GM19238 (cell line): ENCODE data around the gene CASZ1.

Experiments
- DNase-seq: peaks from one replicate; pipeline ENCODE4 v3.0.0; 2011; ENCODE audit warnings: low spot score; ENCODE audit not compliant: insufficient read length

The CASZ1 gene

DNA sequence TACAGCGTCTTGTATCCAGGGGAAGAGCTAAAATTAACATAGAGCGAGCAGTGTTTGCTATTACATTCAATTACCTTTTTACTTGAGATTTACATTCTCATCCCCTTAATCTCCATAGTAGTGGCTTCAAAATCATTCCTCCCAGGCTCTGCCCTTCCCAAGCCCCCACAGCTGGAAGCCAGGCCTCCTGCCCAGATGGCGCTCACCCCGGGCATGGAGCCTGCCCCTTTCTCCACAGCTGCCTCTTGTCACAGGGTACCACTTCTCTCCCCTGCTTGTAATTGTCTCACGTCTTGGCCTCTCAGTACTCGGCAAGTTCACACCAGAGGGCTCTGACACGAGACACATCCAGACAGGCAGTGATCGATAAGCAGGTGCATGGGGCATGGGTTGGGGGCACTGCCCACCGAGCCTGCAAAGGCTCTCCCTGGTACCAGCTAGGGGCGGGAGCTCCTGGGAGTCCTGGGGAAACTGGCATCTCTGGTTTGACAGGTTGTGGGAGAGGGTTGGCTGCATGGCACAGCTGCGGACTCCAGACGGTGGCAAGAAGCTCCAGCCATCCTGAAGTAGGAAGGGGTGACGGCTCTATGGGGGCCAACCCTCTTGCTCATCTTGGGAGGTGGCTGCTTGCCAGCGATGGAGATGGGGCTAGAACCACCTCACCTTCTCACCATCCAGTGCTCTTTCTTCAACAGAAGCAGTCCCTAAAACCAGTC lies 20.1 kb downstream of the CASZ1 start:
- no peak for DNase-seq

DNA sequence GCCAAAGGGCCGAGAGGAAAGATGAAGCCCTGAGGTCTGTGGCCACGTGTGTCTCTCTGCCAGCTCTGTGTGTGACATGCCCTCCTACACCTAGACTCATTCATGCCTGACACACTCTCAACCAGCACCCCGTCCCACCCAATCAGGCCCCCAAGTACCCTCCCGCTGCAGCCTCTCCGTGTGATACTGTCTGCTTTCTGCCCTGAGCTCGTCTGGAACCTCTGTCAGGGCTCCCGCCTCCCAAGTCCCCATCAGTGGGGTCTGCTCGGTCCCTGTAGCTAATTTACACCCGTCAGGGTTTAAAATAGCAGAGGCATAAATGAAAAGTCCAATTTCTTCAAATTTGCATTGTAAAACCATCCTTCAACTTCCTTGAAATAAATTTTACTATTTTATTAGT lies 20.7 kb downstream of the CASZ1 start:
- no peak for DNase-seq

DNA sequence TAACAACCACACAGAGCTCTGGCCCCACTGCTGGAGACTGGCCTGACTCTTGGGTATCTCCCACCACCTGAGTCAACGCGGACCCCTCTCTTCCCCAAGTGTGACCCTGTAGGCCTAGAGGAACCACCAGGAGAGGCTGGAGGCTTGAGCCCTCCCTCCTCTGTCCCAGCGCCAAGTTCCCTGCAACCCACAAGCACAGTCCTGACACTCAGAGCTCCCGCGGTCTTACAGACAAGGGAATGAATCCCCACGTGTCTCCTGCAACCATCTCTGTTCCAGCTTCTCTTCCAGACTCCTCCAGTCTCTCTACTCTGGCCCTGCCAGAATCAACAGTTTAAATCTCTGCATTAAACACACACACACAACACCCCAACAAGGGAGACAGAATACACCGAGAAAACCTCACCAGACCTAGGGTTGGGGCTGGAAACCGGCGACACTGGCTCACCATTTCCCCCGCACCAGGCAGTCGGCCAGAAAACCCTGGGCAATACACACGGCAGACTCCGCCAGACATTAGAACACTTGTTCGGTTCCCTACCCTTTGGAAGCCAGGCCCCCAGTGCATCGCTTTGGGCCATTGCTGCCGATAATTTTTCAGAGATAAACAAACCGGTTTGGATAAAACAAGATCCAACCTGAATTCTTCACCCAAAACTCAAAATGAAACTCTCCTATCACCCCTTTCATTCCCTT lies 21.7 kb downstream of the CASZ1 start:
- DNase-seq, result no peak

DNA sequence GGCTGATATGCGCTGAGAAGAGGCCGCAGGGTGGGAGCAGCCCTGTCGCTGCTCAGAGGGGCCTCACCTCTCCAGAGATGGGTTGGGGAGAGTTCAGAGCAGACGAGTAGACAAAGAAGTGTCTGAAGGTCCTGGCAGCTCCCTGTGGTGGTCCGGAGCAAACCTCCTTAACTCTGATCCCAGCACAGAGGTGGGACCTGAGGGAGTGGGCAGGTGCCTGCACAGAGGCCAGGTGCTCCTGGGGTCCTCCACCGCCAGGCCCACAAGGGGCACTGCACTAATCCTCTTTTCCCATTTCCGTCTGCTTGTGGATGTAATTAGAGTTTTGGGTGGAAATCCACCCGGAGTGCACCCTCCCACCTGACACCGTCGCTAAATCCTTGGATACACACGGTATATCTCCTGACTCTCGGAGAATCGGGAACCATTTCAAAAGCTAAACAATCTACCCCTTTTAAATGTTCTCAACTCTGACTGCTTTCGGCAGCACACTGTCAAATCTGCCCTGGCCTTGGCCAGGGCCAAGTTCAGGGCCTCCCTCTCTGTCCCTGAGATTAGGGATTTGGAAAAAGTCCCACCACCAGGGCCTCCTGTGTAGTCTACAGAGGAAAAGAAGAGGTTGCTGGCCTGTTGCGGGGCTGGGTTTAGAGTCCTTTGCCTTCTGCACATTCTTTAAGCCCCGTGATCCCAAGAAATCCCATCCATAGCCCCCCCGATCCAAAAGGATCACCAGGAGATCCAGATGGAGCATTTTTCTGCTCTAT lies 22.4 kb downstream of the CASZ1 start:
- DNase-seq, result no peak

DNA sequence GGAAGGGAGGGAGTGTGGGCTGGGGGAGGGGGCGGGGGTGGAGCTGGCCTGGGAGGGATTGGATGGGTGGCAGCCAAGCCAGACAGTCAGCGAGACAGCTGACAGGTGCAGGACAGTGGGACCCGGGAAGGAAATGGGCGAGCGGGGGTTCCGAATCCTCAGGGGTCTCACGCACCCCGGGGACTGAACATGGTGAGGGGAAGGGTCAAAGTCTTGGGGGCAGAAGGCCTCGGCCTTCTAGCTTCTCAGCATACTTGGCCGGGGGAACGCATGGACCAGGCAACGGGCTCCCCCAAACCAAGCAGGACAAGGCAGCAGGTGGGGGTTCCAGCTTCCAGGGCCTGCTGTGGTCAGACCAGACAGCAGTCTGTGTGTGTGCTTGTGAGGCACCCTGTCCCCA lies 23.1 kb downstream of the CASZ1 start:
- DNase-seq, result no peak

DNA sequence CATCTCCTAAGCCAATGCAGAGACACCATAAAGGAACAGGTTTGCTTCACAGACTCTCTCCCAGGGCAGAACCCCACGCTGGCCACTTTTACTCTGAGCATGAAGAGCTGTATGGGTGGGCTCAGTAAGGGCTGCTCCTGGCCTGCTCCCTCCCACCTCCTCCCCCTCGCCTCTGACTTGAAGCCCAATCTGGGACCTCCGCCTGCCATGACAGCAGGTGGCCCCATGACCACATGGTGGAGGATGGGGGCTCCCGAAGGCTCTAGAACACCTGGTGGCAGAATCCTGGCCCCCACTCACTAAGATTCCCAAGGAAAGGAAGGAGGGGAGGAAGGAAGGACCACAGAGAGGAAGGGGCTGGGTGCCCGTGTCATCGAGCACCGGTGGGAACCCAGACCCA lies 23.7 kb downstream of the CASZ1 start:
- no peak for DNase-seq

DNA sequence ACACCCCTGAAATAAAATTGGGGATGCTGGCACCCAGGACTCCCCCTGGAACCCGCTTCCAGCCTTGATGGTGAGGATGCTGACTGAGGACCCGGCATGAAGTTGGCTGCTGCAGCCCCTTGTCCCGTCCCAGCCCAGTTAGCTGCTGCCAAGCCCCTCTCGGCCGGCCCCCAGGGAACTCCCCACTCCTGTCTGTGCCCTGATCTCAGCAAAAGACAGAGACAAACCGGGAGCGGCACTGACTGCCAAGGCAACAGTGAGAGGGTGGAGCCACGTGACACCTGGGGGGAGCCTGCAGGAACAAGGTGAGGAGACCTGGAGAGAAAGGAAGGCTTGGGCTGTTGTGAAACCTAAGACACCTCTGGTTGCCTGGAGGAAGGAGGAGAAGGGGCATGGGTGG lies 24.7 kb downstream of the CASZ1 start:
- DNase-seq, result no peak

DNA sequence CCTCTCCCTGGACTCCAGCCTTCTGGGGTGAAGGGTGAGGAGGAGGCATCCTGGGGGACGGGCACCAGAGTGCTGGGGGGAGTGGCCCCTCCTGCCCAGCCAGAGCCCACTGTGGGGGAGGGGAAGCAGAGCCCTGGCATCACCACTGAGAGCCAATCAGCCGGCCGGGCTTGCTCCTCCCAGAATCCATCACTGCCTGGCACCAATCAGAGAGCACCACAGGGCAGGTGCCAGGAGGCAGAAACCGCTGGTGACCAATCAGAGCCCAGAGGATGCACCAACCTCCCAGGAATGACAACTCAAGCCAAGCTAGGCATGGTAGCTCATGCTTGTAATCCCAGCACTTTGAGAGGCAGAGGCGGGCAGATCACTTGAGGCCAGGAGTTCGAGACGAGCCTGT lies 27.9 kb downstream of the CASZ1 start:
- no peak for DNase-seq

DNA sequence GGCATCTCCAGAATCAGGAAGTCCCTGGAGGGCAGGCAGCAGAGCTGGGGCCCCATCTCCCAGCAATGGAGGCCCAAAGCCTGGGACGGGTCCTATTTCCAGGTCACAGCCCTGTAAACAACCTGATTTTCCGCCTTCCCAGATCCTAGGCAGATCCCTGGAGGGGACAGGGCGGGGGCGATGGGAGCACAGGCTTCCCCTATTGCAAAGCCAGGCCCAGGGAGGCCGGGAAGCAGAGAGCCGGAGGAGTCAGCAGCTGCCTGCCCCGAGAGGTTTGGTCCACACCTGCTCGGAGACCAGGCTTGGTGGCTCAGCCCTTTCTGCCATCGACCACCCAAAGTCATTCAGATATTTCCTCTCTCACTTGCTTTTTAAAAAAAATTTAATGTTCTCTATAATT lies 29.2 kb downstream of the CASZ1 start:
- DNase-seq, result no peak

DNA sequence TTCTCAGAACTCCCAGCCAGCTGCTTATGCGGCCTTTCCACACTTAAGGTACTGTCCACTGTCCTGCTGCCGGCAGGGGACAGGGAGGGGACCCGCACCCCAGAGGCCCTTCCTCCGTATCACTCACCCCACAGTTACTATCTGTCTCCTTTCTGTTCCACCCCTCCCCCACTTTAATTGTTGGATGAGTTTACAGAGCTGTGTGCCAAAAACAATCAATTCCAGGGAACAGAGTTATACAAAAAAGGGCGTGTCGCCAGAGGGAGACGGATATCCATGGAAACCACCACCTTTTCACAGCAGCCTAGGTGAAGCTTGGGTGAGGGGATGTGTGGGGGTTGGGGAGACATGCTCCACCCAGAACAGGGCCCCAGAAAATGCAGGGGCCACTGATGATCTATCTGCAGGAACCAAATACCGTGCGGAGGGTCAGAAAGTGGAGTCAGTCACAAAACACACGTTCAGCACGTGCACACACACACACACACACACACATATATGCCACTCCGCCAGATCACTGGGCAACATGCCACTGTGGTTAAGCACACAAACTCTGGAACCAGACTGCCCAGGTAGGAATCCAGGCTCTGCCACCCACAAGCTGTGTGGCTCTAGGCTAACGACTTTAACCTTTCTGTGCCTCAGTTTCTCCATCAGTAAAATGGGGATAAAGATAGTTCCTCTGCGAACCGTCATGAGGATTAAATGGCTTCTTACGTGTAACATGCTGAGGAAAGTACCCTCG lies 30.5 kb downstream of the CASZ1 start:
- DNase-seq, result no peak

DNA sequence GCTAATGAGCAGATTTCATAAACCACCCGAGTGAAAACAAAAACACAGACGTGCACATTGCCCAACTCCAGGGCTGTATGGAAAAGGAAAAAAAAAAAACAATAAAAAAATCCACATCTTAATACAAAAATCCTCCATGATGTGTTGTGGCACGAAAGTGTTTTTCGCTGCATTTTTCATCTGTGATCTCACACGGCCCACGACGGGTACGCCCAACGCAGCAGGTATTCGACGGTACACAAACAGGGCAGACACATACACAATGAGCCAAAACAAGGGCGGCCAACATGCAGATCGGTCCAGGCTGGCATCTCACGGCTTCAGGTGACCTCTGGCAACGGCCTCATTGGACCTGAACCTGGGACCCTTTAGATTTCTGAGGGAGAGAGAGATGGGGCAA lies 31.1 kb downstream of the CASZ1 start:
- no peak for DNase-seq

DNA sequence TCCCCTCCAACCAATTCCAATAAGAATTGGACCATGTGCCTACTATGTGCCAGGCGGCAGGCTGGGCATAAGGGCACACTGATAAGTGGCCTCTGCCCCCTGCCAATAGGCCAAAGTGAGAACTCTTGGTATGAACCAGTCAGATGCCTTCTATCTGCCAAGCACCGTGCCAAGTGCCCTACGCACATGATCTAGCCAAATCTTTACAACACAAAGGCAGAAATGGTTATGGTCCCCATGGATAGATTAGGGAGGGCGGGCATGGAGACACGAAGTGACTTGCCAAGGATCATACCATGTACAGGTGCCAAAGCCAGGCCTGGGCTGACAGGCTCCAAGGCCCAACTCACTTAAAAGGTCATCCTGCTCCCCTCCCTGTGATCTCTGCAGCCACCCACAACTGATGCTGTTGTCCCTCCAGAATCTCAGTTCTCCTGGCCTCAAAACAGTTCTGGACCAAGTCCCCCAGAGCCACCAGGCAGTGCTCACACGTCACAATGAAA lies 32.1 kb downstream of the CASZ1 start:
- no peak for DNase-seq

DNA sequence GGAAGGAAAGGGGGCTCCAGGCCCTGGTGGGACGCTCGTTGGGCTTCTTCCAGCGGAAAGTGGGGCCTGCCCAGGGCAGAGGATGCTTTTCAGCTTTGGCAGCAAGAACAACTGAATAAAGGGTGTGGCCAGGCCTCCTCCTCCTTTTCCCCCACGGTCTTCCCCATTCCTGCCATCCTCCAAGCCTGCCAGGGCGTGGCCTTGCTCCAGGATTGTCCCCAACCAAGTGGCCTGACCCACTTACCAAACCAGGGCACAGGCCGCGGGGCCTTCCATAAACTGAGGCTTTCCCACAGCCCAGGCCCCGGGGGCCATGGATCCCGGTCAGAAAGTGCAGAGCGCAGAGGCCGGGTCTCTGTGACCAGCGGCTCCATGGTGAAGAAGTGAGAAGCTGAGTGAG lies 33.6 kb downstream of the CASZ1 start:
- DNase-seq, result no peak

DNA sequence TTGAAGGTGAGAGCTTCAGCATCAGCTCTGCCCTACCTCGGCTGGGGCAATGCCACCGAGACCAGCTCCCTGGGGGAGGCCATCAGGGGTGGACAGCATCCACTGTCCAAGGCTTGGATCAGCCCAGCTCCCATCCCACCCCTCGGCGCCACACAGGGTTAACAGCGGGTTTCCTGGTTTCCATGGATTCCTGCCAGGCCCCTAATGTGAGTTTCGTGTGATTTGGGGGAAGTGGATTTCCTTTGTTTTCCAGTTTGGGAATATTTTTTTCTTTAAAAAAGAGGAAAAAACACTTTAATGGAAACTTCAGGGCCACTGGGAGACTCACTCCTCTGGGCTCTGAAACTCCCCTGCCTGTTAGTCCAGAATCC lies 34.3 kb downstream of the CASZ1 start:
- no peak for DNase-seq

DNA sequence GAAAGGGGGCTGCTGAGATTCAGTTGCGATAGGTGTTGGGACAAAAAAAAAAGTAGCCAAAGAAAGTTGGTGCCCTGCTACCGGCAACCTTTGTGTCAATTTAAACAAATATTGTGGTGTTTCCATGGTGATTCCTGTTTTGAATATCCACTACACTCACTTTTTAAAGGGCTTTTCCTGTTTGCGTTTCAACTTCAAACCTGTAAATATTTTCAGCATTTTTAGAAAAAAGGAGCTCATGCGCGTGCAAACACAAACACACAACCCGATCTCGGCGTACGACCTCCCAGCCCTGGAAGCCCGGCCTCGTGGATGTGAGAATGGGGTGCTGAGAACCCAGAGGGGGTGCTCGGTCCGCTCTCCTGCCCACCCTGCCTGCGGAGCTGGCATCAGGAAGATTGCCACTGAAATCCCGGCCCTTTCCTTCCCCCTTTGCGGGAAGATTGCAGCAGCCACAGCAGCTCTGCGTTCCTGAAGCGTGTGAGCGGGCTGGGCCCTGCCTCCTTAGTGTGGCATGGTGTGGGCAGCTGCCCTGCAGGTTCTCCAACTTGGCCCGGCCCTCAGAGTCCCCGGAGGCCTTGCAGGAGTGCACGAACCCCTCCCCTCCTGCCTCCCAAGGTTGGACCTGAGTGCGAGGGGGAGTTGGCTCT lies 34.8 kb downstream of the CASZ1 start:
- no peak for DNase-seq

DNA sequence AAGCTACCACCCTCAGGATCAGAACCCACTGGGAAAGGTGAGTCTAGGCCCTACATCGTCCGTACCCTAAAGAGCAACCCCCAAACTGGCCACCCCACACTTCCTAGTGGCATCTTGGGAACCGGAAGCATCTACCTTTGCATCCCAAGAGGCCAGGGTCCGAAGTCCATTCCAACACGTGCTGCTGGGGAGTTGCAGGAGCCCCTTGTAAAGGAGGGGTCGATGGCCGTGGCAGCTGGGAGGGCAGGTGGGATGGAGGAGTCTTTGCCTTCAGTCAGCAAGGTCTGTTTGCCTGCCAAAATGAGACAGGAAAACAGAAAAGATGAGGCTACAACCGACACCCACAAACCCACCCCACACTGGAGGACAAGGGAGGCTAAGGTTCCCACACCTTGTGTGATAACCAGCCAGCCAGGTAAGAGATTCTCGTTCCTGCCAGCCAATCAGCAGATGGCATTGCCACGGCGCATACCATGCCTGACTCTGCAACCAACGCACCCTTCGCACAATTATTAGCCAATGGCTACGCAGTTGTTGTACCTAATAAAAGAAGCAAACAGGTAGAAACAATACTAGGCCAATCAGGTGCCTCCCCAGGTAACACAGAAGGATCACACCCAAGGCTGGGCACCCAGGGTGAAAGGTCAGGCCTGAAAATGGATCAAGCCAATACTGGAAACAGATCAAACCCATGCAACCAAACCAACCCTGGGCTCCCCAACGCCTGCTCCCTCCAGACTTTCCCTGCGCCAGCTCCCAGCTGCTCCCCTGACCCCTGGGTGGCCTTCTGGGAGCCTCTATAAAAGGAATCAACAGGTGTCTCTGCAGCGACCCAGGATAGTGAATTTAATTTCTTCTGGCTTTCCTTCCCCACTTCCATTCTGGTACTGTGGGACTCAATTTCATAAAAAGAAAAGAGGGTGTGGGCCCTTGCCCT lies 35.6 kb downstream of the CASZ1 start:
- no peak for DNase-seq

DNA sequence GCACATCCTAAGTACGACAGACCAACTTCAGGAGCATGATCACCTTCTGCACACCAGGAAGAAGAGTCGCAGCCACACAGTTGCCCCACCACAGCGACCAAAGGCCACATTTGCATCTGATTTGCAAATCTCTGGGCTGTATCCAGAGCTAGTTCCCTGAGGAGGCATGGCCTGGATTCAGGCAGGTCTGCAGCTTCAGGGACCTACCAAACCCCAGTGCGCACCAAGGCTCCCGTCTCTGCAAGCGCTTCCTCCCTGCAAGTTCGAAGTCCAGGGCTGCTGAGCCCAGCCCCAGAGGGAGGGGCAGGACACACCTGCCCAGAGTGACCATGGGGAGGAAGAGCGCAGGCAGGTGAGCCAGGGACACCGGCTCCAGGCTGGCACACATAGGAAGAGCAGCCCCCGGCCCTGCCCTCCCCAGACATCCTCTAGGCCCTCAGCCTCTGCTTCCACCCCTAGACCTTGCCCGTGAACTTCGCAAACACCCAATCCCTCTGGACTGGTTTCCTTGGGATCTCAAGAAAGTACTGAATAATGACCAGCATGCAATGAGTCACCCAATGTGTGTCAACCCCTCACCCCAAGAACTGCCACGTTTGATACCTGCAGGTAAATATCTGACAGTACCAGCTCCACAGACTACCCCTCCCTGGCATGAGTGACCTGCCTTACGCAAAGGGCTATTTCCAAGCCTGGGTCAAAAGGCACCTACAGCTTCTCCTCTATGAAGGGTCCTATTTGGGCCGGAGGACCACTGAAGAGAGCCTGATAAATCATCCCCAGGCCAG lies 36.8 kb downstream of the CASZ1 start:
- no peak for DNase-seq

DNA sequence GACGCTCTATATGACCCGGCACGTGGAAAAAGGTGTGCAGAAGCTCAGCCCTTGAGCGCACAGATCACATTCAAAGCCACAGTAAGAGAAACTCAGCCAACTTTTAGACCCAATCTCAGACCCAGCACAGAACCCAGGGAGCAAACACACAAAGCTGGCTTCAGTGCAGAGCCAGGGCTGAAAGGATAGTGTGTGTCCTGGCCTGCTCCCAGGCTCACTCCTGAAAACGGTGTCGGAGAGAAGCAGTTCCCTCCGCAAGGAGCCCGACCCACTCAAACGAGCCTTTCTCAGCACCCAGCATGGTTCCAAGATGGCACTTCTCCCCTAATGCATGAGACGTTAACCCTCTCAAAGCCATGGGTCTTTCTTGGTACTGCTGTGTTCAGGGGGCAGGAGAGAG lies 39.6 kb downstream of the CASZ1 start:
- no peak for DNase-seq

DNA sequence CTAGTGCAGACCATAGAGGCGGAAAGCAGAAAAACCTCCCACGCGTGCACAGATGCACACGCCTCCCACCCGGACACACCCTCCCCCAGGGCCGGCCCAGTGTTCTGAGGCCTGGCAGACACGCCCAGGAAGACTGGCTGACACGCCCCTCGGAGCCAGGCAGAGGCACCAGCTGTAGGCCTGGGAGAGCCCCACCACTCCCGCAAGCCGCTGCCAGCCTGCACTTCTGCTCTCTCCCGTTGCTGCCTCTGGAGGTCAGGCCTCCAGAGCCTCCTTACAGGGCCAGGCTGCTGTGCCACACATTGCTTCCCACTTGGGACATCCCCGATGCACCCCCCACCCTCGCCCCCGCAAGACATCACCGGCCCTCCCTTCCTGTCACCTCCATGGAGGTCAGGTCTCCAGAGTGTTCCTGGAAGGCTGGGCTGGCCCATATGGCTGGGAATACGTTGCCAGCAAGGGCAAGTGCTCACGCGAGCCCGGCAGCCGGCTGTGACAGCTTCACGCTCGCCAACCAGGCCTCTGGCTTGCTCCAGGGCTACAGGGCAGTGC lies 40.4 kb downstream of the CASZ1 start:
- no peak for DNase-seq
